Breast epithelium (tissue), 4 donors: ENCODE measurements around the gene ARID1B. TPM values are rescaled to one million over a fixed set of nuclear protein-coding genes. Genes with fewer than 3 reads are reported as not detected.

ENCODE experiments used
- DNase-seq, 2 donors: peaks; one replicate each; pipeline ENCODE4 v3.0.0-alpha.2; 2019; ENCODE audit warnings: low spot score in 2 of 2
- H3K27ac ChIP-seq, 2 donors: fragments of 200-600 bp; sonication (generic) in 1 of 2; one replicate each; pipeline ENCODE4 v1.5.1; 2016 to 2019; ENCODE audit warnings: mild to moderate bottlenecking in 1 of 2
- H3K27me3 ChIP-seq, 2 donors: fragments of 200-600 bp; sonication (generic) in 1 of 2; one replicate each; pipeline versions ENCODE4 v1.5.1 to v1.6.0; 2017 to 2019; ENCODE audit warnings: control low read depth in 1 of 2, mild to moderate bottlenecking in 1 of 2
- H3K36me3 ChIP-seq: fragments of 200-600 bp; one replicate; pipeline ENCODE4 v1.5.1; 2019
- H3K4me1 ChIP-seq, 2 donors: fragments of 200-600 bp; sonication (generic); one replicate each; pipeline ENCODE4 v1.5.1; 2016 to 2019; ENCODE audit warnings: control low read depth in 1 of 2
- H3K4me3 ChIP-seq, 3 donors: fragments of 200-600 bp; sonication (generic); 1 replicate in 2 of 3; 2 replicates in 1 of 3; pipeline ENCODE4 v1.5.1; 2016 to 2019; ENCODE audit warnings: mild to moderate bottlenecking in 3 of 3, moderate library complexity in 2 of 3
- H3K9me3 ChIP-seq, 2 donors: fragments of 200-600 bp; sonication (generic) in 1 of 2; one replicate each; pipeline ENCODE4 v1.5.1; 2016 to 2019; ENCODE audit warnings: control low read depth in 1 of 2
- POLR2A ChIP-seq: fragments of 450-650 bp; IDR thresholded peaks from one replicate; pipeline ENCODE4 v1.6.1; 2016; ENCODE audit warnings: antibody characterized with exemption, mild to moderate bottlenecking, moderate library complexity
- POLR2AphosphoS5 ChIP-seq, 3 donors: sonication (generic); formaldehyde crosslinking; IDR thresholded peaks; one replicate each; pipeline ENCODE4 v1.6.1; 2017; ENCODE audit warnings: antibody characterized with exemption in 3 of 3
- intact Hi-C: fragments of 100-400 bp; cut with DNase I; formaldehyde crosslinking; loops from one replicate; pipeline ENCODE4 v1.15.1; 2023; ENCODE audit warnings: low total_unique reads
- total RNA-seq, 3 donors: library from RNA; depleted of rRNA; stranded (reverse); fragments of >200 nt; gene quantifications; one replicate each; pipeline ENCODE4 v1.1.0, GENCODE V29; 2016
- TF ChIP-seq, protein P1 (sequence below), 3 donors: fragments of 450-650 bp; IDR thresholded peaks; one replicate each; pipeline ENCODE4 v1.5.1; 2016 to 2017; ENCODE audit warnings: antibody characterized with exemption in 3 of 3, mild to moderate bottlenecking in 3 of 3, moderate library complexity in 3 of 3

Gene ARID1B
- total RNA-seq, 3 donors from 2014 or later = 99.9 to 205 (median 131) TPM

DNA sequence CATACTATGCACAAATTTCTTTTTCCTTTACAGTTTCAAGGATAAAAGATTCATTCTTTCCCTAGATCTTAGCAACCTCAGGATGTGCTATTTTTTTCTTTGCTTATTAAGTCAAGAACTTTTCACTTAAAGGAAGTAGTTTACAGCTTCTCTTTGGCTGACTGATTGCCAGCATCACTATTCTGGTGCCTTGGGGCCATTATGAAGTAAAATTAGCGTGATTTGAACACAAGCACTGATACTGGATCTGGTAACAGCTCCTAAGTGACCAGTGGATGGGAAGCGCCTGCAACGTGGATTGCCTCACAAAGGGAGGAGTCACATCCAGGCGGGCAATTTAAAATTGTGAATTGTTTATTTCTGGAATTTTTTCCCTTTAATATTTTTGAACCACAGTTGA lies 147.1 kb downstream of the ARID1B start:
- H3K4me3 ChIP-seq = no peak overlapping the region
- no peaks in the 10 kb centered on the region for H3K27me3 ChIP-seq
- H3K4me1 ChIP-seq = no peaks in the 10 kb centered on the region
- H3K36me3 ChIP-seq = no peaks in the 10 kb centered on the region
- intact Hi-C loops = no loop called here
- H3K9me3 ChIP-seq = no peaks in the 10 kb centered on the region
- H3K27ac ChIP-seq = no peak overlapping the region
- no peak for DNase-seq
- no peak for TF ChIP-seq POLR2AphosphoS5 (IDR thresholded peaks at IDR 0.05)
- TF ChIP-seq POLR2A = no peak
- TF ChIP-seq, protein P1, sequence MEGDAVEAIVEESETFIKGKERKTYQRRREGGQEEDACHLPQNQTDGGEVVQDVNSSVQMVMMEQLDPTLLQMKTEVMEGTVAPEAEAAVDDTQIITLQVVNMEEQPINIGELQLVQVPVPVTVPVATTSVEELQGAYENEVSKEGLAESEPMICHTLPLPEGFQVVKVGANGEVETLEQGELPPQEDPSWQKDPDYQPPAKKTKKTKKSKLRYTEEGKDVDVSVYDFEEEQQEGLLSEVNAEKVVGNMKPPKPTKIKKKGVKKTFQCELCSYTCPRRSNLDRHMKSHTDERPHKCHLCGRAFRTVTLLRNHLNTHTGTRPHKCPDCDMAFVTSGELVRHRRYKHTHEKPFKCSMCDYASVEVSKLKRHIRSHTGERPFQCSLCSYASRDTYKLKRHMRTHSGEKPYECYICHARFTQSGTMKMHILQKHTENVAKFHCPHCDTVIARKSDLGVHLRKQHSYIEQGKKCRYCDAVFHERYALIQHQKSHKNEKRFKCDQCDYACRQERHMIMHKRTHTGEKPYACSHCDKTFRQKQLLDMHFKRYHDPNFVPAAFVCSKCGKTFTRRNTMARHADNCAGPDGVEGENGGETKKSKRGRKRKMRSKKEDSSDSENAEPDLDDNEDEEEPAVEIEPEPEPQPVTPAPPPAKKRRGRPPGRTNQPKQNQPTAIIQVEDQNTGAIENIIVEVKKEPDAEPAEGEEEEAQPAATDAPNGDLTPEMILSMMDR (IDR thresholded peaks at IDR 0.05) = no peak

DNA sequence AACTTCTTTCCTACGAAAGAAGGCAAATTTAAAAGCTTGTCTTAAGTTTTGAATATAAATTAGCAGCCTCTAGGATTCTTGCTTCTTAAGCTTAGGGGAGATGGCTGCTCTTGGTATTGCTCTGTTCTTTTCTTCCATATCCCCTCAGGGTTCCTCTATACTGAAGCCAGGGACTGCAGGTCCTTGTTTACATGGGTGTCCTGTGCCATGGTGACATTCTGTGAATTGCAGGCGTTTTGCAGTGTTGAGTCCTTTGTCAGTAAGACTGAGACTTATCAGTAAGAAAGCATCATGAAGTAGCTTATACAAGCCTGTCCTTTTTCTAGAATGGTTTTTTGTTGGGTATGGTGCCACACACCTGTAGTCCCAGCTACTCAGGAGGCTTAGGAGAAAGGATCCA lies 147.8 kb downstream of the ARID1B start:
- no peak for DNase-seq
- Histone ChIP-seq H3K27ac (no peak overlapping the region), H3K4me1 (no peaks in the 10 kb centered on the region), H3K36me3 (no peaks in the 10 kb centered on the region), H3K4me3 (no peak overlapping the region), H3K9me3 (no peaks in the 10 kb centered on the region), H3K27me3 (no peaks in the 10 kb centered on the region)
- TF ChIP-seq, protein P1 (IDR thresholded peaks at IDR 0.05) = no peak
- TF ChIP-seq POLR2A (no peak), POLR2AphosphoS5 (IDR thresholded peaks at IDR 0.05) (no peak)
- intact Hi-C loops = no loop called here

DNA sequence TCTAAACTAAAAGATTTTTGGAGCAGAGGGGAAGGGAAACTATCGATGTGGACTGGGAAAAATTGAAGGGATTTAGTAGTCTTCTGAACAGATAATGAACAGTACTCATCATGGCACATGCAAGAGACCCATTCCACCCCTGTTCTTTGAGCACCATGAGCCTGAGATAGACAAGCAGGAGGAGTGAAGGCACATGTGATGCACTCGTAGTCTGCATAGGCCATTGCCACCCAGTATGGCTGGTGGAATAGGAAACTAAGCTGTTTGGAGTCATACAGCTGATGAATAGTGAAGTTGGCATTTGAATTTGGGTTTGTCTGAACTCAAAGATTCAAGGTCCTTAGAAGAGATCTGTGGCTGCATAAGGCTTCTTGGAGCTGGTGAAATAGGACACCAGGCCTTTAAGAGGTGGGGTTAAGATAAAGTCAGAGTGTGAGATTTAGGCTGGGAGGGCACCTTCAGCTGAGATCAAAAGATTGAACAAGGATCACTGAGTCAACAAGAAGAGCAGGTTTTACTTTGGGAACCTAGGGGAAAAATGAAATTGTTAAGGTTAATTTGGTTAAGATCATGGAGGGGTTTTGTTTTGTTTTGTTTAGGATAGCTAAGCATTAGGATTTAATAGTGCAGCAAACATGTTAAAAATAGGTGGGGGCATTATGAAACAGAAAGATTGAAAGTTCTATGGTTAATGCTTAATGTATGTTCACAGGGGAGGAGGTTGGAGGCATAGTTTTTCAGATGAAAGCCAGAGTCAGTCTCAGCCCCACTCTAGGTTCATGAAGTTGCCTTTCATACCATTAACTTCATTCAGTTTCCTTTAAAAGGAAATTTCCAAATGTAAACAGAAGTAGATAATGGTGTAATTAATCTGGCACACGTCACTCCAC lies 148.8 kb downstream of the ARID1B start:
- no peak overlapping the region for H3K4me3 ChIP-seq
- TF ChIP-seq POLR2AphosphoS5 (IDR thresholded peaks at IDR 0.05) = no peak
- no peak for TF ChIP-seq POLR2A
- TF ChIP-seq, protein P1 (IDR thresholded peaks at IDR 0.05) = no peak
- intact Hi-C loops = no loop called here
- H3K9me3 ChIP-seq = no peaks in the 10 kb centered on the region
- DNase-seq = no peak
- no peaks in the 10 kb centered on the region for H3K27me3 ChIP-seq
- H3K27ac ChIP-seq = no peak overlapping the region
- H3K4me1 ChIP-seq = no peaks in the 10 kb centered on the region
- H3K36me3 ChIP-seq = no peaks in the 10 kb centered on the region

DNA sequence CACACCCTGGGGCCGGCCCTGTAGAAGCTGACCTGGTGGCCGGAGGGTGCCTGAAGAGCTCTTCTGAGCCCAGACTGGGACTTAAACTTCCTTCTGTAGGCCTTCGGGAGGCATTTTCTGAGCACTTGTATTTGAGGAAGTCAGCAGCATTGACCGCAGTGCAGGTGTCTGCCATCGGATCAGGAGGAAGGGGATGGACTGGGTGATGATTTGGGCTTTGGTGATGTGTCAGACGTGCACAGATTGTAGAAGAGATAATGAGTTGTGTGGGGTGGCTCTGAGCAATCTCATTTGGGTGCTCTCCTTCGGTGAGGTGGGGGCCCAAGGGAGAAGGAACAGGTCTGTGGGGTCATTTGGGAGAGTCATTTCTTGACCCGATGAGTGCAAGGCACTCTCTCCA lies 150.9 kb downstream of the ARID1B start:
- no peak overlapping the region for H3K4me3 ChIP-seq
- H3K27me3 ChIP-seq = no peaks in the 10 kb centered on the region
- DNase-seq = no peak
- H3K9me3 ChIP-seq = no peaks in the 10 kb centered on the region
- H3K4me1 ChIP-seq = no peaks in the 10 kb centered on the region
- H3K36me3 ChIP-seq = no peaks in the 10 kb centered on the region
- TF ChIP-seq POLR2AphosphoS5 (IDR thresholded peaks at IDR 0.05) (no peak), POLR2A (no peak)
- TF ChIP-seq, protein P1 (IDR thresholded peaks at IDR 0.05) = no peak
- no peak overlapping the region for H3K27ac ChIP-seq
- intact Hi-C loops = no loop called here

DNA sequence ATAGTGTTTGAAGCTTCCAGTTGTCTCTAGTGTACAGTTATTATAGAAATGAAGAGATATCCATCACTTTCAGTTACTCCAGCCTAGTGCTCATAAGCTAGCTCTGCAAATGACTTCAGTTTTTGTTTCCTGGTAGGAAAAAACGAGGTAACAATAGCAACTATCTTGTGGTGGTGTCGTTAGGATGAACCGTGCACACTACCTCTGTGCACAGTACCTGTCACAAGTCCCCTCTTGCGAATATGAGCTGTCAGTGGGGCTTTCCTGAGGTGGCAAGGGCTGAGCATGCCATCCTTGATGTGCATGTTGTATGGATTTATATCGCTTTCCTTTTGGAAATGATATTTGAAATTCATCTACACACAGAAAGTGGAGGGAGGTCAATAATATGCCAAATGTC lies 151.8 kb downstream of the ARID1B start:
- H3K36me3 ChIP-seq = no peaks in the 10 kb centered on the region
- H3K27ac ChIP-seq = no peak overlapping the region
- TF ChIP-seq, protein P1 (IDR thresholded peaks at IDR 0.05) = no peak
- TF ChIP-seq POLR2A (no peak), POLR2AphosphoS5 (IDR thresholded peaks at IDR 0.05) (no peak)
- no peaks in the 10 kb centered on the region for H3K27me3 ChIP-seq
- H3K9me3 ChIP-seq = no peaks in the 10 kb centered on the region
- H3K4me1 ChIP-seq = peaks cover 0 to 3% of the 10 kb centered on the region in 2 donors
- intact Hi-C loops = no loop called here
- H3K4me3 ChIP-seq = no peak overlapping the region
- no peak for DNase-seq
